ENCODE data around the gene TBX4. TPM values are rescaled to one million over a fixed set of nuclear protein-coding genes. Genes with fewer than 3 reads are reported as not detected.

TBX4 gene
- total RNA-seq, 4 donors from 2014 or later, result 2.4 TPM; not detected in 3

DNA sequence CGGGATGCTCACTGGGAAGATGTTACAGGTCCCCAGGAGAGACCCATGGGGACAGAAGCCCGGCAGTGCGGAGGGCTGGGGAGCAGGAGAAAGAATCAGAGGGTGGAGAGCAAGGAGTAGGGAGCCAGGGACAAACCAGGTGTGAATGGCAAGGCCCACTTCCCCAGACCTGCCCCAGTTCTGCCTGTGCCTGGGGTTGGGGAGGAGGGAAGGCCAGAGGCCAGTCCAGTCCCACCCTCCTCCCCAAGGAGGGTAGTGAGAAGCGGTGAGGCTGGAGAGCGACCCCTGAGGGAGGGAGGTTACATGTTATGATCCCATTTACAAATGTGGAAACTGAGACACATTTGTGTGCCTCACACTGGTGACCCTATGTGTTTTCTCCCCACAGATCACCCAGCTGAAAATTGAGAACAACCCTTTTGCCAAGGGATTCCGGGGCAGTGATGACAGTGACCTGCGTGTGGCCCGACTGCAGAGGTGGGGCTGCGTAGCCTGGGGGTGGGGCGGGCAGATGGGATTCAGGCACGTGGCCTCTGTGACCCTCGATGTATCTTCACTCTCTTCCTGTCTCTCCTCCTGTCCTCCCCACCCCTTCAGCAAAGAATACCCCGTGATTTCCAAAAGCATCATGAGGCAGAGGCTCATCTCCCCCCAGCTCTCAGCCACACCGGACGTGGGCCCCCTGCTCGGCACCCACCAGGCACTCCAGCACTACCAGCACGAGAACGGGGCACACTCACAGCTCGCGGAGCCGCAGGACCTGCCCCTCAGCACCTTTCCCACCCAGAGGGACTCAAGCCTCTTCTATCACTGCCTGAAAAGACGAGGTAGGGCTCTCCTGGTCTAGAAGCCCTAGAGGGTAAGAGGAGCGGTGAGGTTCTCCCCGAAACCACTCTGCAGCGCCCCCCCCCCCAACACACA lies 27.5 kb downstream of the TBX4 start:
- DNase-seq, result no peak
- H3K9me3 ChIP-seq, result no peaks in the 10 kb centered on the region
- TF ChIP-seq POLR2A (IDR thresholded peaks at IDR 0.05) (no peak), EP300 (IDR thresholded peaks at IDR 0.05; ENCODE audit: low read depth) (no peak), POLR2AphosphoS5 (IDR thresholded peaks at IDR 0.05) (no peak)
- TF ChIP-seq, protein P1, sequence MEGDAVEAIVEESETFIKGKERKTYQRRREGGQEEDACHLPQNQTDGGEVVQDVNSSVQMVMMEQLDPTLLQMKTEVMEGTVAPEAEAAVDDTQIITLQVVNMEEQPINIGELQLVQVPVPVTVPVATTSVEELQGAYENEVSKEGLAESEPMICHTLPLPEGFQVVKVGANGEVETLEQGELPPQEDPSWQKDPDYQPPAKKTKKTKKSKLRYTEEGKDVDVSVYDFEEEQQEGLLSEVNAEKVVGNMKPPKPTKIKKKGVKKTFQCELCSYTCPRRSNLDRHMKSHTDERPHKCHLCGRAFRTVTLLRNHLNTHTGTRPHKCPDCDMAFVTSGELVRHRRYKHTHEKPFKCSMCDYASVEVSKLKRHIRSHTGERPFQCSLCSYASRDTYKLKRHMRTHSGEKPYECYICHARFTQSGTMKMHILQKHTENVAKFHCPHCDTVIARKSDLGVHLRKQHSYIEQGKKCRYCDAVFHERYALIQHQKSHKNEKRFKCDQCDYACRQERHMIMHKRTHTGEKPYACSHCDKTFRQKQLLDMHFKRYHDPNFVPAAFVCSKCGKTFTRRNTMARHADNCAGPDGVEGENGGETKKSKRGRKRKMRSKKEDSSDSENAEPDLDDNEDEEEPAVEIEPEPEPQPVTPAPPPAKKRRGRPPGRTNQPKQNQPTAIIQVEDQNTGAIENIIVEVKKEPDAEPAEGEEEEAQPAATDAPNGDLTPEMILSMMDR (IDR thresholded peaks at IDR 0.05), result no peak
- in situ Hi-C loops (cut with MboI; ENCODE audit: low pct_ligation_motif_present in 1 of 4, low pct_unique_long_range_greater_than_20kb in 1 of 4, low sequenced_read_pairs in 3 of 4), result no loop called here
- no peaks in the 10 kb centered on the region for H3K36me3 ChIP-seq
- WGBS, 2 donors (ENCODE audit: low coverage in 1 of 2), result 84% methylated on average over 25 of the region's 25 CpGs; no CpG with 5 or more reads in 1 of the 2 donors
- H3K27ac ChIP-seq, result no peak overlapping the region
- H3K27me3 ChIP-seq, result peaks cover 11% of the 10 kb centered on the region
- H3K4me3 ChIP-seq, result no peak overlapping the region
- no peaks in the 10 kb centered on the region for H3K4me1 ChIP-seq
- intact Hi-C loops (cut with DNase I; ENCODE audit: low total_unique reads), result no loop called here

DNA sequence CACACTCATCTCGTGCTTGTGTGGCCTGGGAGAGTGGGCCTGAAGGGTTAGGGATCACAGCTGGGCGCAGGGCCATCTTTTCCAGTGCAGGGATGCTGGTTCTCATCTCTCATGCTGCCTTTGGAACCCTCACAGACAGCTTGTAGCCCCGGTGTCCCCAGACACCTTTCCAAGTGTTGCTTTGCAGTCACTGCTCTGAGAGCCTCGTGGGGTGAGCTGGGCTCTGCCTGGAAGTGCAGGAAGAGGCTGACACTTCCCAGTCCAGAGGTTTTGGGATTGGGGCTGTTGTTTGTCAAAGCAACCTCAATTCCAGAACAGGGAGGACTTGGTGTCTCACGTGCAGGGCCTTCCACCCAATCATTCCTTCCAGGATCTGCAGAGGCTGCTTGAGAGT lies 28.2 kb downstream of the TBX4 start:
- intact Hi-C loops (cut with DNase I; ENCODE audit: low total_unique reads) (no loop called here), in situ Hi-C loops (cut with MboI; ENCODE audit: low pct_ligation_motif_present in 1 of 4, low pct_unique_long_range_greater_than_20kb in 1 of 4, low sequenced_read_pairs in 3 of 4) (no loop called here)
- 63 to 72% methylated on average over 1 to 5 of the region's 5 CpGs for WGBS, 2 donors (ENCODE audit: low coverage in 1 of 2)

DNA sequence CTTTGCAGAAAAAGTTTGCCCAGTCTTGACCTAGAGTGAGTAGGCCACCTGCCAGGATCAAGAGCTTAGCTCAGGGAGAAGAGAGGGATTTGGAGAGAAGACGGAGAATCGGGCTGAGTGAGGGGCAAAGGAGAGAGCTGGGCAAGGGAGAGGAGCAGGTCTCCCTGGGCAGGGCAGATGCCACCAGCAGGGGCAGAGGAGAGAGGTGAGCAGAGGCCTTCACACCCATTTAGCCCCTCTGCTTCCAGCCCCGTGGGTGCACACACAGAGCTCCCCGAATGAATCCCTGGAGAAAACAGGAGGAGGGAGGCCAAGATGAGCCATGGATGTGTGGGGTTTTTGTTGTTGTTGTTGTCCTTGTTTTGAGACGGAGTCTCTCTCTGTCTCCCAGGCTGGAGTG lies 29.2 kb downstream of the TBX4 start:
- no peak overlapping the region for H3K4me3 ChIP-seq
- no peaks in the 10 kb centered on the region for H3K4me1 ChIP-seq
- intact Hi-C loops (cut with DNase I; ENCODE audit: low total_unique reads), result no loop called here
- H3K36me3 ChIP-seq, result no peaks in the 10 kb centered on the region
- no peaks in the 10 kb centered on the region for H3K9me3 ChIP-seq
- WGBS, 2 donors (ENCODE audit: low coverage in 1 of 2), result 94 to 96% methylated on average over 3 to 5 of the region's 5 CpGs
- peaks cover 5% of the 10 kb centered on the region for H3K27me3 ChIP-seq
- no peak for DNase-seq
- TF ChIP-seq POLR2A (IDR thresholded peaks at IDR 0.05) (no peak), EP300 (IDR thresholded peaks at IDR 0.05; ENCODE audit: low read depth) (no peak), POLR2AphosphoS5 (IDR thresholded peaks at IDR 0.05) (no peak)
- TF ChIP-seq, protein P1 (IDR thresholded peaks at IDR 0.05), result no peak
- in situ Hi-C loops (cut with MboI; ENCODE audit: low pct_ligation_motif_present in 1 of 4, low pct_unique_long_range_greater_than_20kb in 1 of 4, low sequenced_read_pairs in 3 of 4), result no loop called here
- H3K27ac ChIP-seq, result no peak overlapping the region

More for the DNA sequence above, 28.2 kb downstream of the TBX4 start:
- no peak overlapping the region for H3K4me3 ChIP-seq
- H3K27ac ChIP-seq, result no peak overlapping the region
- TF ChIP-seq, protein P1 (IDR thresholded peaks at IDR 0.05), result no peak
- no peak for TF ChIP-seq POLR2AphosphoS5 (IDR thresholded peaks at IDR 0.05)
- no peak for TF ChIP-seq EP300 (IDR thresholded peaks at IDR 0.05; ENCODE audit: low read depth)
- TF ChIP-seq POLR2A (IDR thresholded peaks at IDR 0.05), result no peak
- no peaks in the 10 kb centered on the region for H3K36me3 ChIP-seq
- no peak for DNase-seq
- H3K9me3 ChIP-seq, result no peaks in the 10 kb centered on the region
- H3K27me3 ChIP-seq, result peaks cover 11% of the 10 kb centered on the region
- H3K4me1 ChIP-seq, result no peaks in the 10 kb centered on the region

DNA sequence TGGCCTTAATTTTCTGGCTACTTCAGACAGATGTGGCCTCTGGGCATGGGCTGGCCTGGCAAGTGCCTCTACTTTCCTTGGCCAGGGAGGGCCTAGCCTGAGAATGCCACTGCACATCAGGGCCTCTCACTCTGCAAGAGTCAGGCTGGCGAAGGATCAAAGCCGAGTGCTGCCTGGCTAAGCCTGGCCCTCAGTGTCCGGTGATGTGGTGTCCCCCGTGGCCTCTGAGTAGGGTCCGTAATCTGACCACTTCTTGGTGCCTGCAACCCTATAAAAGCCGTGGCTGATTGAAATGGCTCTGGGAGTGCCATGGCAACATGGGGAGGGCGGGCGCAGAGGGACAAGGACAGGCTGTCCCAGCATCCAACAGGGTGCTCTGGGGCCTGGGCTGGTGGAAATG lies 30.2 kb downstream of the TBX4 start:
- Histone ChIP-seq H3K27me3 (no peaks in the 10 kb centered on the region), H3K9me3 (no peaks in the 10 kb centered on the region), H3K36me3 (no peaks in the 10 kb centered on the region), H3K27ac (no peak overlapping the region), H3K4me3 (no peak overlapping the region), H3K4me1 (no peaks in the 10 kb centered on the region)
- WGBS, 2 donors (ENCODE audit: low coverage in 1 of 2), result 91% methylated on average over 8 of the region's 8 CpGs; no CpG with 5 or more reads in 1 of the 2 donors
- in situ Hi-C loops (cut with MboI; ENCODE audit: low pct_ligation_motif_present in 1 of 4, low pct_unique_long_range_greater_than_20kb in 1 of 4, low sequenced_read_pairs in 3 of 4), result no loop called here
- no peak for TF ChIP-seq POLR2AphosphoS5 (IDR thresholded peaks at IDR 0.05)
- no peak for TF ChIP-seq POLR2A (IDR thresholded peaks at IDR 0.05)
- TF ChIP-seq EP300 (IDR thresholded peaks at IDR 0.05; ENCODE audit: low read depth), result no peak
- TF ChIP-seq, protein P1 (IDR thresholded peaks at IDR 0.05), result no peak
- intact Hi-C loops (cut with DNase I; ENCODE audit: low total_unique reads), result no loop called here
- DNase-seq, result no peak

Data from transverse colon (tissue), 4 donors.